Suprapubic skin (tissue), 3 donors: Measurements from ENCODE around the gene BCL11A.

Source experiments
- CTCF ChIP-seq, 2 donors: fragments of 200-600 bp in 1 of 2; fragments of 450-650 bp in 1 of 2; sonication (generic) in 1 of 2; IDR thresholded peaks; one replicate each; pipeline ENCODE4 v1.5.1; 2016 to 2019; ENCODE audit warnings: antibody characterized with exemption in 2 of 2, mild to moderate bottlenecking in 1 of 2, moderate library complexity in 1 of 2
- POLR2A ChIP-seq, 2 donors: fragments of 450-650 bp; IDR thresholded peaks; one replicate each; pipeline ENCODE4 v1.6.1; 2017; ENCODE audit warnings: antibody characterized with exemption in 2 of 2, mild to moderate bottlenecking in 2 of 2, moderate library complexity in 2 of 2

GRCh38 chr2:60470340-60470739 lies 83.1 kb downstream of the BCL11A start:
- no peak for TF ChIP-seq POLR2A (IDR thresholded peaks at IDR 0.05)
- TF ChIP-seq CTCF (IDR thresholded peaks at IDR 0.05) = no peak
